DND-41 (cell line): ENCODE results near the gene PRSS23.
"Not testable (repeated sequence)": the region's sequence is repeated elsewhere in the genome, so short reads cannot be mapped to it uniquely, and the experiment has no call there.

Source experiments
- ATAC-seq: fragments of 200-7000 bp; cut with Tn5 transposase; 3 replicates; pipeline ENCODE4 v1.9.1; 2021; ENCODE audit warnings: low read depth; ENCODE audit not compliant: insufficient read depth
- DNase-seq: peaks from one replicate; pipeline ENCODE4 v3.0.0-alpha.2; 2020
- H2AFZ ChIP-seq: 2 replicates; pipeline ENCODE4 v1.6.0; 2012; ENCODE audit warnings: low read depth, low read length
- H3K27ac ChIP-seq: 2 replicates; pipeline ENCODE4 v1.5.1; 2012; ENCODE audit warnings: low read length, inconsistent platforms
- H3K27me3 ChIP-seq: fragments of 200-600 bp; sonication (generic); 2 replicates; pipeline ENCODE4 v1.6.0; 2012; ENCODE audit warnings: low read length, mild to moderate bottlenecking, inconsistent platforms; ENCODE audit not compliant: insufficient read depth, poor library complexity
- H3K36me3 ChIP-seq: 2 replicates; pipeline ENCODE4 v1.5.1; 2012; ENCODE audit warnings: low read length, inconsistent platforms; ENCODE audit not compliant: insufficient read depth
- H3K4me1 ChIP-seq: 2 replicates; pipeline ENCODE4 v1.5.1; 2012; ENCODE audit warnings: mild to moderate bottlenecking, low read length; ENCODE audit not compliant: insufficient read depth
- H3K4me2 ChIP-seq: 2 replicates; pipeline ENCODE4 v1.6.0; 2012; ENCODE audit warnings: mild to moderate bottlenecking, moderate library complexity, low read length, inconsistent platforms; ENCODE audit not compliant: insufficient read depth
- H3K4me3 ChIP-seq, 2 experiments: fragments of 200-600 bp in 1 of 2; shearing (Covaris generic) in 1 of 2; 2 replicates each; pipeline ENCODE4 v1.5.1; 2012 to 2016; ENCODE audit warnings: inconsistent platforms in 2 of 2, low read length in 2 of 2, mild to moderate bottlenecking in 2 of 2, low read depth in 1 of 2, moderate library complexity in 1 of 2
- H3K79me2 ChIP-seq: 2 replicates; pipeline ENCODE4 v1.6.0; 2012; ENCODE audit warnings: low read length, inconsistent platforms; ENCODE audit not compliant: insufficient read depth
- H3K9ac ChIP-seq: 2 replicates; pipeline ENCODE4 v1.6.0; 2012; ENCODE audit warnings: low read depth, mild to moderate bottlenecking, inconsistent platforms, low read length, moderate library complexity
- H3K9me3 ChIP-seq: 2 replicates; pipeline ENCODE4 v1.5.1; 2012; ENCODE audit warnings: low read length, moderate library complexity, mild to moderate bottlenecking, inconsistent platforms; ENCODE audit not compliant: insufficient read depth, severe bottlenecking
- H4K20me1 ChIP-seq: 2 replicates; pipeline ENCODE4 v1.6.0; 2012; ENCODE audit warnings: low read length; ENCODE audit not compliant: insufficient read depth
- EZH2 ChIP-seq: IDR thresholded peaks from 3 replicates; pipeline ENCODE4 v1.6.1; 2012; ENCODE audit warnings: borderline replicate concordance, low read depth, mild to moderate bottlenecking, moderate library complexity, low read length, inconsistent platforms; ENCODE audit not compliant: severe bottlenecking
- TF ChIP-seq, protein P1 (sequence below): IDR thresholded peaks from 2 replicates; pipeline ENCODE4 v1.5.1; 2012; ENCODE audit warnings: borderline replicate concordance, low read length, moderate library complexity, mild to moderate bottlenecking; ENCODE audit not compliant: poor library complexity, severe bottlenecking; ENCODE audit errors: extremely low read depth

PRSS23 gene

DNA sequence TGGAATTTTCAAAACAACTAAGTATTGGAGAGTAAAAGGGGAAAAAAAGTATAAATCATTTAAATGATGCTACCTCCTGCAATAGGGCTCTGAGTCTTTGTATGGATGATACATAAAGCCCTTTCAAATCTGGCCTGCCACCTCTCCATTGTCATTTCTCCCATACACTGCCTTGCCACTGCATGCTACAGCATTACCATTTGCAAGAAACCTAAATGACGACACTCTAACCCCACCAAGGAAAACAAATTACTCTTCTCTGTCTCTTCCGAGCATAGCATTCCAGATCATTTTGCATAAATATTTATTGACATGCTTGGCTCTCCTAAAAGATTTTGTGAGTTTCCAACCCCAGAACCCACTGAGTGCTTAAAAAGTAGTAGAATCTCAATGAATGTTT, 34.5 kb upstream of the PRSS23 start:
- Histone ChIP-seq H2AFZ (no peak overlapping the region), H3K79me2 (no peaks in the 10 kb centered on the region), H3K27me3 (no peaks in the 10 kb centered on the region), H3K36me3 (no peaks in the 10 kb centered on the region), H3K4me3 (no peak overlapping the region), H3K4me1 (no peaks in the 10 kb centered on the region), H3K9me3 (no peaks in the 10 kb centered on the region), H3K4me2 (no peak overlapping the region), H3K27ac (no peak overlapping the region), H3K9ac (no peak overlapping the region), H4K20me1 (no peaks in the 10 kb centered on the region)
- DNase-seq (no peak), ATAC-seq (no peak)
- TF ChIP-seq EZH2 = no peak
- TF ChIP-seq, protein P1, sequence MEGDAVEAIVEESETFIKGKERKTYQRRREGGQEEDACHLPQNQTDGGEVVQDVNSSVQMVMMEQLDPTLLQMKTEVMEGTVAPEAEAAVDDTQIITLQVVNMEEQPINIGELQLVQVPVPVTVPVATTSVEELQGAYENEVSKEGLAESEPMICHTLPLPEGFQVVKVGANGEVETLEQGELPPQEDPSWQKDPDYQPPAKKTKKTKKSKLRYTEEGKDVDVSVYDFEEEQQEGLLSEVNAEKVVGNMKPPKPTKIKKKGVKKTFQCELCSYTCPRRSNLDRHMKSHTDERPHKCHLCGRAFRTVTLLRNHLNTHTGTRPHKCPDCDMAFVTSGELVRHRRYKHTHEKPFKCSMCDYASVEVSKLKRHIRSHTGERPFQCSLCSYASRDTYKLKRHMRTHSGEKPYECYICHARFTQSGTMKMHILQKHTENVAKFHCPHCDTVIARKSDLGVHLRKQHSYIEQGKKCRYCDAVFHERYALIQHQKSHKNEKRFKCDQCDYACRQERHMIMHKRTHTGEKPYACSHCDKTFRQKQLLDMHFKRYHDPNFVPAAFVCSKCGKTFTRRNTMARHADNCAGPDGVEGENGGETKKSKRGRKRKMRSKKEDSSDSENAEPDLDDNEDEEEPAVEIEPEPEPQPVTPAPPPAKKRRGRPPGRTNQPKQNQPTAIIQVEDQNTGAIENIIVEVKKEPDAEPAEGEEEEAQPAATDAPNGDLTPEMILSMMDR = no peak

DNA sequence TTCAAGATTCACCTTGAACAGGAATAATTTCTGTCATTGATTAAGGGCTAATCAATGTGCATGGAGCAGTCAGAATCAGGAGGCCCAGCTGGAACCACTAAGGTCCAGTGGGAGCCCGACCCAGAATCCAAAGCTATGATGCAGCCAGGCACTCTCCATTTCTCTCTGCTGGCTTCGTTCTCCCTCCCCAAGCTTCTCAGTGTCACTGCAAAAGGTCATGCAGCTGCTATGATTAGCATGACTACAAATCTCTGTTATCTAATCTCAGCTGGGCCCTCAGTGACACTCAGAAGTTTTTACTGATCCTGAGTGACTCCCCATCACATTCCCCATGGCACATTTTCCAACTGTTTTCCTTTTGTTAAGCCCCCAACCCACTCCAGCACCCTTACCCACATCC, 31.1 kb upstream of the PRSS23 start:
- Histone ChIP-seq H3K36me3 (no peaks in the 10 kb centered on the region), H3K9me3 (no peaks in the 10 kb centered on the region), H3K4me1 (no peaks in the 10 kb centered on the region), H2AFZ (no peak overlapping the region), H3K27ac (no peak overlapping the region), H3K27me3 (no peaks in the 10 kb centered on the region), H3K4me3 (no peak overlapping the region), H3K79me2 (no peaks in the 10 kb centered on the region), H3K9ac (no peak overlapping the region), H4K20me1 (no peaks in the 10 kb centered on the region), H3K4me2 (no peak overlapping the region)
- DNase-seq = no peak
- no peak for ATAC-seq
- TF ChIP-seq, protein P1 = no peak
- TF ChIP-seq EZH2 = no peak

DNA sequence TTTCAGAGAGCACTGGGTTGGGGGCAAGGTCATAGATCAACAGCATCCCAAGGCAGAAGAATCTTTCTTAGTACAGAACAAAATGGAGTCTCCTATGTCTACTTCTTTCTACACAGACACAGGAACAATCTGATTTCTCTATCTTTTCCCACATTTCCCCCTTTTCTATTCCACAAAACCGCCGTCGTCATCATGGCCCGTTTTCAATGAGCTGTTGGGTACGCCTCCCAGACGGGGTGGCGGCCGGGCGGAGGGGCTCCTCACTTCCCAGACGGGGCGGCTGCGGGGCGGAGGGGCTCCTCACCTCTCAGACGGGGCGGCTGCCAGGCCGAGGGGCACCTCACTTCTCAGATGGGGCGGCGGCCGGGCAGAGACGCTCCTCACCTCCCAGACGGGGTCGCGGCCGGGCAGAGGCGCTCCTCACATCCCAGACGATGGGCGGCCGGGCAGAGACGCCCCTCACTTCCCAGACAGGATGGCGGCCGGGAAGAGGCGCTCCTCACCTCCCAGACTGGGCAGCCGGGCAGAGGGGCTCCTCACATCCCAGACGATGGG, 29.8 kb upstream of the PRSS23 start:
- H3K36me3 ChIP-seq, H3K27me3 ChIP-seq, H3K9ac ChIP-seq, DNase-seq, H2AFZ ChIP-seq, H4K20me1 ChIP-seq, H3K27ac ChIP-seq, H3K4me3 ChIP-seq, H3K9me3 ChIP-seq, ATAC-seq, H3K4me2 ChIP-seq, H3K4me1 ChIP-seq, H3K79me2 ChIP-seq: not testable (repeated sequence)

DNA sequence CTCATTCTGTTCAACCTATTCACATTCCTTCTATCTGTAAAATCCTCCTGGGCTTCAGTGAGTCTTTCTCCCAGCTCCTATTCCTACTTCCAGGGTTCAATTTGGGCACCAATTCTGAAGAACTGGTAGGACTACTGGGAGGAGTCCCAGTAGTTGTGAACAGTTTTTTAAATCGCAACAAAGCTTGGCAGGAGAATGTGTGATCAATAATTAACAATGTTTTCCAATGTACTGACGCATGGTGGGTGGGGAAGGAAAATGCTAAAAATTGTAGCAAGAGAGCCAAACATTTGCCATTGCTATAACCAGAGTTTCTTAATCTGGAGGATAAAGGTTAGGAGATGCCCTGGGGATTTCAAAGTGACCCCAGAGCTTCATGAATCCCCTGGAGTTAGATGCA, 27.3 kb upstream of the PRSS23 start:
- no peak overlapping the region for H2AFZ ChIP-seq
- ATAC-seq = no peak

More for the DNA sequence above, 27.3 kb upstream of the PRSS23 start:
- Histone ChIP-seq H3K9ac (no peak overlapping the region), H3K36me3 (no peaks in the 10 kb centered on the region), H3K27me3 (no peaks in the 10 kb centered on the region), H3K4me2 (no peak overlapping the region), H3K27ac (no peak overlapping the region), H3K79me2 (no peaks in the 10 kb centered on the region), H3K9me3 (no peaks in the 10 kb centered on the region), H3K4me3 (no peak overlapping the region), H3K4me1 (no peaks in the 10 kb centered on the region), H4K20me1 (no peaks in the 10 kb centered on the region)
- no peak for DNase-seq
- TF ChIP-seq, protein P1 = no peak
- no peak for TF ChIP-seq EZH2
